HG03571 (cell line): ENCODE measurements around the gene PAX5.

ENCODE experiments used
- ATAC-seq: cut with Tn5 transposase; IDR thresholded peaks from one replicate; pipeline ENCODE4 v1.9.1; 2021; ENCODE audit not compliant: unreplicated experiment

PAX5 gene

DNA sequence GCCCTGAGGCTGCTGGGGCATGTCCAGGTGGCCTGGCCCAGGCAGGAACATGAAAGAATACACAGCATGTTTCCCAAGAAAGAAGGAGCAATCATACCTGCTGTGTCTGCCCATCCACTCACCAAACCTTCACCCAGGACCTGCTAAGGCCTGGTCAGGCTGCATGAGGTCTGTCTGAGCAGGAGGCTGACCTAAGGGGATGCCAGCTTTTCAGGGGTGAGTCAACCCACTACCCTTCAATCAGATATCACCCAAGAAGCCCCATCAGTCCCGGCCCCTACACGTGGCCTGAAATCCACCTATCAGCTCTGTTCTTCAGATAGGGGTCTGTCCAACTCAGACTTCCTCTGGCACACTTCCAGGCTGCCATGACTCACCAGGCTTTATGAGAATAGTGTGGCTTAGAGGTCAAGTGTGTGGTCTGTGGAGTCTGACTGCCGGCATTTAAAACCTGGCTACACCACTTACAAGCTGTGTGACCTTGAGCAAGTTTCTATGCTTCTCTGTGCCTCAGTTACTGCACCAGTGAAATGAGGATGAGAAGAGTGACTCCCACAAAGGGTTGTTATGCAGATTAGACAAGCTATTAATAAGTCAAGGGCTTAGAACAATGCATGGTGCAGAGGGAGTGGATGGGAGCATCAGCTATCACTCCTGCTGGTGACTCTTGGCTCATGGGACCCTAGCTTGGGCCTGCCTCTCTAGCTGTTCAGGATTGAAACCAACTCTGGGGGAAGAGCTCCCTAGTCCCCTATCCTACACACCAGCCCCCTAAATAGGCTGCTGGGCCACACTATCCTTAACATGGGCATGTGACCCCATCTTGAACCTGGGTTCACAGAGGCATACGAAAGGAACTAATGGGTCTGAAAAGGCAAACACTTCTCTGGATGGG, 130.3 kb downstream of the PAX5 start:
- ATAC-seq = no peak

DNA sequence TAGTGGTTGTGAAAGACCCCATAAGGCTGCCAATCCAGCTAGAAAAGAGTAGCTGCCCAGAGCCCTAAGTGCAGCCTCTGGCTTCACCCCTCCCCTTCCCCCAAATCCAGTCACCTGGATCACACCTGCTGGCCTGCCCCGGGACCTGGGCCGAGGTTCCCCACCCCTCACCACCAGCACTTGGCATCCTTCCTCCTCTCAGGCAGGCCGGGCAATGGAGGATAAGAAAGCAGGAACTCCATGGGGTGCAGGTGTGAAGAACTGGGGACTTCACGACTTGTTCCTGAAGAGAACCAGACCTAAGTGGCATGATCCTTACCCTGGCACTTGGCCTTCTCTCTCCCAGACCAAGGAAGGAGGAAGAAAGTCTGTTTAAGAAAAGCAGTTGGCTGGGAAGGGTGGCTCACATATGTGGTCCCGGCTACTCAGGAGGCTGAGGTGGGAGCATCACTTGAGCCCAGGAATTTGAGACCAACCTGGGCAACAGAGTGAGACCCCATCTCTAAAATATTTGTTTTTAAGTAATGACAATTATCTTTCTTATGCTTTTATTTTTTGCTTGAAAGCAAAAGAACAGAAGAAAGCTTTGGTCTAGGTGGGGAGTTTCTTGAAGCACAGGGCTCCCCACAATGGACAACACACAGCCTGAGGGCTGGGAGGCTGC, 131.1 kb downstream of the PAX5 start:
- ATAC-seq = no peak

DNA sequence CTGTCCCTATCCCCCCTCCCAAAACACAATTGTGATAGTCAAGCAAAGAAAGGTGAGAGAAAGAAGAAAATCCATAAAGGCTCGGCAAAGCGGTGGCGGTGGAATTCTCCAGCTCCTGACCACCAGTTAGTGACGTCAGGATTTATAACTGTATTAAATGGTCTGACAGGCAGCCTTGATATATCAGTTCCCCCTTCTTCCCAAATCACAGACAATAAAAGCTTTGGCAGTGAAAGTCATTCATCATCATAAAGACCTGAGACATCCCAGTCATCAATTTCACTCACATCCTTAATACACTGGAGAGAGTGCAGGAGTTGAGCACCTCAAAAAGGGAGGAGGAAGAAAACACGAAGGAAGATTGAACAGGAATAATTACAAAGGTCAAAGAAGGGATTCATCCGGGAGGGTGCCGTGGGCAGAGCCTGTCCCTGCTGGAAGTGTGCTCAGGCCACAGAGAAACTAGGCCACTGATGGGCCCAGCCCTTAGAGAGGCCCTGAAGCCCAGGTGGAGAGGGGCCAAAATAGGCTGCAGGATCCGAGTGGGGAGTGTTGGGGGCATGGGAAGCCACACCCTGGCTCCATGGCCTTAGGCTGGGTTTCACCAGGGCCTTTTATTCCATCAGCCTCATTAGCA, 131.9 kb downstream of the PAX5 start:
- ATAC-seq = no peak

DNA sequence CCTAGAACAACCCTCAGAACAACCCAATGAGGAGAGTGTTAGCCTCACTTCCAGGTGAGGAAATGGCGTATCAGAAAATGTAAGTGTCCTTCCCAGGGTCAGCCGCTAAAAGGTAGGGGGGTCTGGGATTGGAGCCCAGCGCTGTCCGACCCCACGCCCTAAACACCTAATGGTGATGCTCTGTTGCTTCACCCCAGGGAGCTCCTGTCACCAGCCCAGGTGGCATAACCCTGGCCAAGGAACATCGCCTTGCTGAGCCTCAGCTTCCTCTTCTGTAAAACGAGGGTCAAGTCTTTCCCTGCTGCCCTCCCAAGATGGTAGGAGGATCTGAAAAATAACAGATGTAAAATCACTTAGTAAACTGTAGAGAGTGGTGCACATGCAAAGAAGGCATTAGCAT, 132.5 kb downstream of the PAX5 start:
- no peak for ATAC-seq

DNA sequence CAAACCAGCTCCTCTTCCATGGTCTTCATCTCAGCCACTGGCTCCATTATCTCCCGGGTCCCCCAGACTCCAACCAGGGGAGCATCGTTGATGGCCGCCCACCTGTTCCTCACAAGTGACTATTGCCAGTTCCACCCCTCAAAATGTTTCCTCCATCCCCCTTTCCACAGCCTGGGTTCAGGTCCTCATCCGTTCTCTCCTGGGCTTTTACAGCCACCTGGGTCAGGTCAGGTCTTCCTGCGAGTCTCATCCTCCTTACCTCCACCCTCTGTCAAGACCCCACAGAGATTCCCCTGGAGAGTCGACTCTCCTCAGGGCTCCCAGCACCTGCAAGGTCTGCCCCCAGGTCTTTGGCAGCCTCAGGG, 133.2 kb downstream of the PAX5 start:
- ATAC-seq = no peak

DNA sequence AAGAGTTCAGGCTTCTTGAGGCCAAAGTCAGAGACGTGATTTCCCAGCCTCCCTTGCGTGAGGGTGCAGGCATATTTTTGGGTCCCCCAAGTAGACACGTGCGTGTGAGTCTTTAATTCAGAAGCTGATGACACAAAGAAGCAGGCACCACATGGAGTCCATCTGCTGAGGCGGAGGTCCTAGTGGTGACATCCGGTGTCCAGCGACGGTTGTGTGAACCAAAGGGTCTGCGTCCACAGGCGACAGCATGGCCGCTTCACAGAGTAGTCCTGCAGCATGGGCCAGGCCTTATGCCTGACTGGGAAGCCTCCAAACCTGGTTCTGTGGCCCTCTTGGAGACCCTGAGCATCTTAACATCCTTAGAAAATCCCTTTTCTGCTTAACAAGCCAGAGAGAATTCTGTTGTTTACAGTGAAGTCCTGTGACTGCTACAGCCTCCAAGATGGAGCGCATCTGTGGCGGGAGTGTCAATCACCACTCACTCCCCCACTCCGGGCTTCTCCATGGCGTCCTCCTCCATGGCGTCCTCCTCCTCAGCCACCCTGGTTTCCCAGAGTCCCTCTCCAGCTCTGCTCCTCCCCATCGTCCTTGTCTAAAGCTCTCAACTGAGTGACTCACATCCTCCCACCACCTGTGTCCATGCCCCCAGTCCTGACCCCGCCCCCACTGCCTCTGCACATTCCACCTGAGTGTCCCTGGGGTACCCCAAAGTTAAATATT, 133.8 kb downstream of the PAX5 start:
- ATAC-seq = no peak

DNA sequence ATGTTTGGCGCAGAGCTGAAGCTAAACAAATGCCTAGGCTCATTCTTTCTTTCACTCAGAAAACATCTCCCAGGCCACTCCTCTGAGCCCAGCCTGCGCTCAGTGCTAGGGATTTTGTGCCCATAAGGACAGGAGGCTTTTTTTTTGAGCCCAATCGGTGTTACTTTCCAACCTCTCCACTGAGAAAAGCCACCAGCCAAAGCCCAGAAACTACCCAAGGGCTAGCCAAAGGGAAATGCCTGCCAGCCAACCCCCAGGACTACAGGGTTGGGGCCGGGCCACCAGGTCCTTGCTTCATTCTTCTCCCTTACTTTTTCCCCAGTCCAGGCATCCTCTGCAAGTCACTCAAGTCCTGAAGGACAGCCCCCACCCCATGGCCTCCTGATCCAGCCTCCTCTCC, 134.7 kb downstream of the PAX5 start:
- no peak for ATAC-seq

DNA sequence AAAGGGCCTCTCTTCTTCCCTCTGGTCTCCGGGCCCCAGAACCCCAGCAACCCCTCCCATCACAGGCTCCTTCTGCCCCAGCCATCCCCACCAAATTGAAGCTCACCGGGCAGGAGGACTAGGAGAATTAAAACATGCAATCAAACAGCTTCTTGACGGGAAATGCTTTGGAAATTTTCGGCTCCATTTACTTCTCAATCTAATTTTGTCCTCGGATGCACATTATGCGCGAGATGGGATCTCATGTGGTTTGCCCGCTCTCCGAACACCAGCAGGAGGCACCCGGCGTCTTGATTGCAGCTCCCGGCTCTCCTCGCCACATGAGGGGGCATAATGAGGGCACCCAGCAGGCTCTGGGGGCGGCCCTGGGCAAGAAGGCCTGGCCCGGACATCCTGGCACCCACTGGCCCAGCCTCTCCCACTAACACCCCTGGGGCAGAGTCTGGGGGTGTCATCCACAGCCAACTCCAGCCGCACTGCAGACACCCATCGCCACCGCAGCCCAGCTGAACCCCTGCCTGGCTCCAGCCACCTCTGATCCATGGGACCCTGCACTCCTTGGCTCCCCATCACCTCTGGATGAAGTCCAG, 135.5 kb downstream of the PAX5 start:
- ATAC-seq = no peak

DNA sequence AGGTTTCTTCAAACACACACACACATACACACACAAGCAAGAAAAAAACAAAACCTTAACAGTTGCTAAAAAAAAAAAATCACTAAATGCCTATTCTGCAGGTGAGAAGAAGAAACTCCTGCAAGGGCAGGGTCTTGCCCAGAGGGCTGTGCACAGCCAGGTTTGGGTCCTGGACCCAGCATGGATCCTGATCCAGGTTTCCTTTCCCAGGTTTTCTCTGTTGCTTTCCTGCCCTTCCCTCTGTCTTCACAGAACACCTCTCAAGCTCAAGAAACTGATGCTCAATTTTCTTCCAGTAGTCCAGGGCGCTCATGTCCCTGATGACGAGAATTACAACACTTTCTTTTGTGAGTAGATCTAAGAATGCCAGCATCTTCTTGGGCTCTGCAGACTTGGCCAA, 136.6 kb downstream of the PAX5 start:
- ATAC-seq = no peak

DNA sequence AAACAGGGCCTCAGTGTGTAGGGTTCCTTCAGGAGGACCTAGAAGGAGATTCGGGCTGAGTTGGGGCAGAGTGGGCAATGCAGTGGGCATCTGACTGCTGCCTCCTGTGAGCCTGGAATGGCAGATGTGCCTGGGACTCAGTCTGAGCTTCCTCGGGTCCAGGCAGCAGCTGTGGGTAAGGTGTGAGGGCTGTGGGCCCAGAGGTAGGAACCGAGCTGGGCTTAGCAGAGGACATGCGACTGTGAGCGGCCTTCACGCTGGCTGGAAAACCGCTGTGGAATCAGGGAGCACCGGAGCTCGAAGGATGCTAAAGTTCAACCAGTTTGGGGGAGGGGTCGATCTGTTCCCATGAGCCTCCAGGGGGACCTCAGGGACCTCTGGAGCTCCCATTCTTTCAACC, 137.0 kb downstream of the PAX5 start:
- ATAC-seq = no peak

DNA sequence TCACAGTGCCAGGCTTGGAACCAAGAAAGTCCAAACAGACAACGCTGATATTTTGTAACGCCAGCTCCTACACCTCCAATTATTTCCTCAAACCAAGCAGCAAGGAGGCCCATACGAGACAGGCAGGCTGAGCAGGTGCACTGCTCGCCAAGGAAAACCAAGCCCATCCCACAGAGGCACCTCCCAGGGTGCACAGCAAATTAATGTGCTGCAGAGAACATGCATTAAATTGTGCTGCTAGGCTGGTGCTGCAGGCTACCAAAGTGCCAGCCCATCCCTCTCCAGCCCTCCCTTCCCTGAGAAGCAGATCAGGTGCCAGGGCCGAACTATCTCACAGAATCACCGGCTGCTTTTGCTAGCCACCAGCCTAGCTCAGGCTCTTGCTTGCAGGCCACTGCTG, 137.8 kb downstream of the PAX5 start:
- ATAC-seq = no peak

DNA sequence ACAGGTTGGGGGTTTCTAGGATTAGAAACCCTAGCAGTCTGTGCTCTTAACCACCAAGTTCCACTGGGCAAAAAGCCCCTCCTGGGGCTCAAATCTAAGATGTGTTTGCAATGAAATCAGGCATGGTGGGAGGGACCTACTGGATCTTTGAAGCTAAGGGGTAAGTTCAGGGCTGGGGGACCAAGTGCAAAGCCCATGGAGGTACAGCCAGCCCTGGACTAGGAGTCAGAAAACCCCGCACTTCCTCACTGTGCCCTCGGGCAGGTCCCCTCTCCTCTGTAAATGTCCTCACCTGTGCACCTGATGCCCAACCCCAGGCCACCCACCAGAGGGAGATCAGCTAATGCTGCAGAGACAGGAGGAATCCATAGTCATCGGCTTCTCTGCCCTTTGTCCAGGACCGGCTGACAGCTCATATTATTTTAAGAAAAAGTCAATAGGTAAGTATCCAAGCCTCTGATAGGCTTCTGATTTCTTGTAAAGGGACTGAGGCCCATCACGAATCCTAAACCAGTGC, 138.3 kb downstream of the PAX5 start:
- ATAC-seq = no peak

DNA sequence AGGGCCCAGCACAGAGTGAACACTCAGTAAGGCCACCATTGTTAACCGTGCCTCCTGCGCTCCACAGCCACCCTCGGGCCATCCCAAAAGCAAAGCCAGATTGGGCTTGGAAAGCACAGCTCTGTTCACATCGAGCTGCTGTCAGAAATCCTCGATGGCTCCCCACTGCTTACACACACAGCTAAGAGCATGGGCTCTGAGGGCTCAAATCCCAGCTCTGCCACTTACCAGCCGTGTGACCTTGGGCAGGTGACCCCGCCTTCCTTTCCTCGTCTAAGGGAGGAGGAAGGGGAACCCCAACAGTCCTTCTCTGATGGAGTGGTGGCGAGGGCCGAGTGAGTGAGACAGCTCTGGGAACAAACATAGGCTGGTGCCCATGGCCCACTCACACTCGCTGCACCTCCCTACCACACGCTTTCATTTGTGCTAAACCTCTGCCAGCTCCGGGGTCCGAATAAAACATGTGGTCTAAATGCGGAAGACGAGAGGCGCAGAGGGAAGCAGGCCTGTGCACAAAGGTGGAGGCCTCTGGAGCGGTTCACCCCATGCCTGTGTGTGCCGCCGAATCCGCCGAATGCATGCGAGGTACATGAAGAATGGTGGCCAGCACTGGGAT, 139.3 kb downstream of the PAX5 start:
- ATAC-seq = no peak

DNA sequence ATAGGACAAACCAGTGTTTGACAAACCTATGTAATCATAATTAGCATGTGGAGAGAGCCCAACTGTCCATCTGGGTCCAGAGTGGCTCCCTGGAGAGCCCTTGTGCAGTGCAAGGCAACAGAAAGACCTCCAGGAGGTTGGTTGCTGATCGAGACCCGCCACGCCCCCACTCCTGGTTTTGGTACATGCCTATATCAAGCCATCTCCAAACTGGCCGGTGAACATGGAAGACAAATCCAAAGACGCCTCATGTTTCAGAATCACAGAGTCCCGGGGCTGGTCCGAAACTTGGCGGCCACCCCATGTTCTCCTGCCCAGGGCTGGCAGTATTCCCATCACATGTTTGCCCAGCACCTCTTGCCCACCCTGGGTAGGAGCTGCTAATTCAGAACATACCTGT, 140.2 kb downstream of the PAX5 start:
- no peak for ATAC-seq

DNA sequence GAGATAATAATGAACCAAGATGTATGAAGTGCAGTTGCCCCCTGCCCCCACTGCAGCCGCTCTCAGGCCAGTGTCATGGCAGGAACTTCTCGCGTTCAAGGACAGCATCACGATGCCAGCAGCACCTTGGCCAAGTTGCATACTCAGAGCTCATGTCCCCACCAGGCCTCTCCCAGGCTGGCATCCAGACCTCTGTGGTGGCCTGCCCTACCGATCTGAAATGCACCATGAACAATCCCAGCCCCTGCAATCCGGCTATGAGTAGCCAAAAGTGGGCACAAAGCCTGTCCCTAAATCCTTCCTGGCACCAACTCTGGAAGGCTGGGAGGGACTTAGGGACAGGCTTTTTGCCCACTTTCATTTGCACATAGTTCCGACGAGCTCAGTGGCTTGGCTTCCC, 140.9 kb downstream of the PAX5 start:
- ATAC-seq = no peak

DNA sequence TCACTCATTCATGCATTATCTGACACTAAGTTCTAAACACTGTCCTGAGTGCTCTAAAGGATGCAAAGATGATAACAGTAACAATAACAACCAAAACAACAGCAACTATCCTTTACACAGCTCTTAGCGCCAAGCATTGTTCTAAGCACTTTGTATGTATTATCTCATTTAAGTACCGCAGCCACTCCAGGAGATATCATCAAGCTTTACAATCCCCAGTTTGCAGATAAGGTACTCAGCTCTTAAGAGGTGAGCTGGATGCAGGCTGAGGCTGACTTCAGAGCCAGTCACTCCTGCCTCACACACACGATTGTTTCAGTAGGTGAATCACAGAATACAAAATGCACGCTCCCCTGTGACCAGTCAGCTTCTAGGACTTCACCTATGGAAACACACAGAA, 141.8 kb downstream of the PAX5 start:
- no peak for ATAC-seq

DNA sequence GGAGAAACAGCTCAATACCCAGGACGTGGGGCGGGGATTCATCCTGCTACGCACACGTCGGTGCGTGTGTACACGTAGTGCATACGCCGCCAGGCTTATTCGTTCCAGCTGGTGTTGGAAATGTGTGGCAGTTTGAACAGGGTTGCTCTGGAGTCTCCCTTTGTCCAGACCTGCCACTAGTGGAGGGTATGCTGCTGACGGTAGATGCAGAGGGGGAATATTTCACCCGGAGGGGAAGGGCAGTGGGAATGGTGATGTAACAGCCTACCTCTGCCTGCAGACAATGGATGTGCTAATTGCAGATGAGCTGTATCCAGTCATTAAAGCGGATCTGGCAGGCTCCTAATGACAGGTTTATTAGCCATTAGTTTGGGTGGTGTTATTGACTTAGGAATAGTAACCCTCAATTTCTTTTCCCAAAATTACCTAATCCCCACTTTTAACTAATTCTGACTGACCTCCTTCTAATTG, 142.7 kb downstream of the PAX5 start:
- no peak for ATAC-seq

DNA sequence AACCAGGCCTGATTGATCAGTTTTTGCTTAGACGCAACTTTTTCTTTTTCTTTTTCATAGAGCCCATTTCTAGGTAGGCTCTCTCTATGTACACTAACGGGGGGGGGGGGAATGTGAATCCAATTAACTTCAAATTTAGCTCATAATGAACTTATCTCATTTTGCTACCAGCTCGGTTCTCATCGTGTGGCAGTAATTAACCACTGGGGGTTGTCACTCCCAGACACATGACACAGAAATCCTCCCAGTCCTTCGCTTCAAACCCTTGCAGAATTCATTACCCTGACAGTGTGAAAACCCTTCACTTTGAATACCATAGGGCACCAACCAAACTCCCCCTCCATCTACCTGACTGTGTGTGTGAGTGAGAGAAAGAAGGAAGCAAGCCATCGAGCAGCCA, 144.2 kb downstream of the PAX5 start:
- ATAC-seq = no peak

DNA sequence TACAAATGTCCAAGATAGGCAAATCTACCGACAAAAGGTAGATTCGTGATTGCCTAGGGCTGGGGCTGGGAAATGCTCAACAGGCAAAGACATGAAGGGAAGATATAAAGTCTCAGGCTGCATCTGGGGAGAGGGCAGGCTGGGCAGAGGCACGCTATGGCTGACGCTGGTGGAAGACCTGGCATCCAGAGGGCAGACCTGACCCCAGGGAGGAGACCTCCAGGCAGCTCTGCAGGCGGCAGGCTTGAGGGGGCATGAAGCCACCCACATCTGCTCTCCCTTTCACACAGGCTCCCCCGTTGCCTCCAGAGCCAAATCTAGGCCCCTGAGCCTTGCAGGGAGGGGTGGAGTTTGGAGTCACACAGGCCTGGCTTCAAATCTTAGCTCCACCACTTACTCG, 145.5 kb downstream of the PAX5 start:
- no peak for ATAC-seq

DNA sequence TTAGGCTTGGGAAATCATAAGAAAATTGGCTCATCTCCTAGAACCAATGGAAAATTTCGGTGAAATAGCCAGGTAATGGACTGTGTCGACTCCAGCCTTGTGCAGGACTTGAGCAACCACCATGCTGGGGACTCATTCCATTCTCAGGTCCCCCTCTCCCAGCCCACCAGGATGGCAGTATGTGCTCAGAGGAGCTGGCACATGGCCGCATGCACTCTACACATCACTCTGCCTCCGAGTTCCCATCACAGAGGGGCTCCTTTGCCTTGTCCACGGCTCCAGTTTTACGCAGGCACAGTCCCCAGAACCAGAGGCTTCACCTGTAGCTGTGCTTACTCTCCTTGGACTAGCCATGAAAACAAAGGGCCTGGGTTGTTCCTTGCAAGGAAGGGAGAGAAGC, 149.3 kb downstream of the PAX5 start:
- ATAC-seq = no peak
